Measurements from ENCODE around the gene PPP2R5C.

PPP2R5C gene

DNA sequence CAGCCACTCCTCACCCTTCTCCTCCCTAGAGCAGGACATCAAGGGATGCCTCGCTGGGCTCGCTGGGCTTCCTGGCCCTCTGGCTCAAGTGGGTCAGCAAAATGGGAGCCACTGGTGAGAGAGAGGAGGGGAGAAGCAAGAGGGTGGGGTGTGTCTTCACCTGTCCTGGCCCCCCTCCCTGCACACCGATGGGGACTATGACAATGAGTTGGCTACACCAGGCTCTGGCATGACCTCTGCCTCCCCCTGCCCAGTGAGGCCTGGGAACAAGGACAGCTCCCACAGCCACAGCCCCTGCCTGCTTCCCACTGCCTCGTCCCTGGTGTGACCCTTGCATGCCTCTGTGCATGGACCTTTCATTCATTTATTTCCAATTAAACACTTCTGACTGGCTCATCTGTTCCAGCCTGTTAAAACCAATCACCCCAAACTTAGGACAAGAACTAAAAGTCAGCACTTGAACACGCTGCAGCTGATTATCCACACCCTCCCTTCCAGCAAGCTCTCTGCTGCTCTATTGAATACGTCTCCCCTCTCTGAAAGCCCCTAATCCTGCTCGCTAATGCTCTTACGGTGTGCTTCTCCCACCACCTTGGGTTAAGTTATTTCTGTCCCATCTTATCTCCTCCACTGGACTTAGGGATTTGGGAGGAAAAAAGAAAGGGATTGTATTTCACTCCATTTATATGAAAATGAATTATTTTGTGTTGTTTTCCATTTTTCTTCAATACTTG is 5.8 kb upstream of the PPP2R5C start:
- DNase-seq (ENCODE audit: low spot score), result no peak

- no peak for DNase-seq (ENCODE audit: low spot score)
These were observed 4.3 kb upstream of the PPP2R5C start for GRCh38 chr14:101757064-101757838.

- no peak for DNase-seq (ENCODE audit: low spot score)
These were observed 3.7 kb upstream of the PPP2R5C start for GRCh38 chr14:101757839-101758211.

- DNase-seq (ENCODE audit: low spot score), result no peak
These were observed 2.5 kb upstream of the PPP2R5C start for GRCh38 chr14:101758913-101759593.

DNA sequence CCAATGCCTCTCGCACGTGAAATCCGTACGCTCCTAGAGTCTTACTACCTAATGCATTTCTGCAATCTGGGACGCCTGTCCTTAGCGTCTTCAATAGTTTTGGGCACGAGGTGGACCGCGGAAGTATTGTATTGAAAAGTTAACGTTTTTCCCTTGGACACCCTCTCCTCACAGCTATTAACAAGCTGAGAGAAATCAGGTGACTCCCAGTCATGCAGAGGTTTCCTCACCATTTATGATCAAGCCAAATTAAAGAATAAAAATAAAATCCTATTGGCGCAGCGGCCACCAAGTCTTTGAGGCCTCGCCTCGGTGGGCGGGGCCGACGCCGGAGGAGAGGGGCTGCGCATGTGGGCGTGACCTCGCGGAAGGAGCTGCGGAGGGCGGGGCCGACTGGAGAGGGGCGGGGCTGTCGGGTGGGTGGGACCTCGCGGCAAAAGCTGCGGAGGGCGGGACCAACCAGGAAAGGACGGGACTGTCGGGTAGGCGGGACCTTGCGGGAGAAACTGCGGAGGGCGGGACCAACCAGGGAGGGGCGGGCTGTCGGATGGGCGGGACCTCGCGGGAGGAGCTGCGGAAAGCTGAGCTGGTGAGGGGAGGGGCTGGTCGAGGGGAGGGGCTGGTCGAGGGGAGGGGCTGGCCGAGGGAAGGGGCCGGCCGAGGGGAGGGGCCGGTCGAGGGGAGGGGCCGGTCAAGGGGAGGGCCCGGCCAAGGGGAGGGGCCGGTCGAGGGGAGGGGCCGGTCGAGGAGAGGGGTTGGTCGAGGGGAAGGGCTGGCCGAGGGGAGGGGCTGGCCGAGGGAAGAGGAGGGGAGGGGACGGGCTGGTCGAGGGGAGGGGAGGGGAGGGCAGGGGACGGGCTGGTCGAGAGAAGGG is 1.1 kb upstream of the PPP2R5C start:
- peak; percentile 98 for DNase-seq (ENCODE audit: low spot score)

- peak; percentile 33 for DNase-seq (ENCODE audit: low spot score)
These were observed 496 bp downstream of the PPP2R5C start for GRCh38 chr14:101761881-101762529.

GRCh38 chr14:101762530-101763101 is 1.1 kb downstream of the PPP2R5C start:
- DNase-seq (ENCODE audit: low spot score), result no peak

DNA sequence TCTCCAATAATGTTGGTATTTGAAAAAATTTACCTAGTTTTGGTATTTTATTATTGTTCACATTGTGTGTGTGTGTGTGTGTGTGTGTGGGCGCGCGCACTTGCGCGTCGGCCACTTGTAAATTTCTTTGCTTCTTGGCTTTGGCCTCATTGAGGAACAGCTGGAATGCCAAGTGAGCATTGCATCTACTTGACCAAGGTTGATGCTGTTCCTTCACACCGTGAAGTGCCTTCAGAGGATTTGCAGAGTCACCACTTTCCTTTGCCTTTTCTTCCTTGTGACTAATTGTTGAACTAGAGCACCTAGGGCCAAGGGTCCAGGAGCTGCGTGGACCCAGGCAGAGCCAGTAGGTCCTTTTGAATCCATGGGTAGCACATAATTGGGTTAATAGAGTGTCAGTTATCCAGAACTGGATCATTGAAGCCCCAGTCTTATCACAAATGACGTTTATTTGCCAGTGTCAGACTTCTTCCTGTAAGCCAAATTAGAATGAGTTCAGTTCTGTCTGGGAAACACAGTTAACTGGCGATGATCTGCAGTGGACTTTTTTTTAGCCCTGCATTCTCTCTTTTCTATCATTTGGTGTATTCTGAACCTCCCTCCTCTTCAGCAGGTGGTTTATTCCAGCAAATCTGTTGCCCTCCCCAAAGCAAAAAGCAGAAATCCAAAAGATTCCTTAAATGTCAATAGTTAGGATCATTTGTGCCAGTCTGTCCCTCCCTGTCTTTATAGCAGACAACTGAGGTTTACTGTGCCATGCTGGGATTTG is 2.6 kb downstream of the PPP2R5C start:
- DNase-seq (ENCODE audit: low spot score), result no peak

GRCh38 chr14:101767618-101768362 is 6.3 kb downstream of the PPP2R5C start:
- no peak for DNase-seq (ENCODE audit: low spot score)

DNA sequence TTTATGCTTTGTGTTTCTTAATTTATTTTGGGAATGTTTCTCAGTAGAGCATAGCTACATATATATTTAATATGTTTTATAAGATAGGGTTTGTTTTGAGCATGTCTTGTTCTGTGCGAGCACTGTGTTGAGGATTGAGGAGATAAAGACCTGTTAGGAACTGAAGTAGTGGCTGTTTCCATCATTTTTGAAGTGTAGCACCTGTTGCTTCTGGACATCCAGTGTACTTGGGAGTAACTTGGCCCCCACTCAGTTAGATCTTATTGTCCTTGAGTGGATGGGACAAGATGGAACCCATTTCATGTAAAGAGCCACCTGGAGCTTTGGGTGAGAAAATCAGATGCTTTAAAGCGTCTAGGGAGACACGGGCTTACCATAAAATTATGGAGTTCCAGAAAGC is 8.7 kb downstream of the PPP2R5C start:
- DNase-seq (ENCODE audit: low spot score), result no peak

DNA sequence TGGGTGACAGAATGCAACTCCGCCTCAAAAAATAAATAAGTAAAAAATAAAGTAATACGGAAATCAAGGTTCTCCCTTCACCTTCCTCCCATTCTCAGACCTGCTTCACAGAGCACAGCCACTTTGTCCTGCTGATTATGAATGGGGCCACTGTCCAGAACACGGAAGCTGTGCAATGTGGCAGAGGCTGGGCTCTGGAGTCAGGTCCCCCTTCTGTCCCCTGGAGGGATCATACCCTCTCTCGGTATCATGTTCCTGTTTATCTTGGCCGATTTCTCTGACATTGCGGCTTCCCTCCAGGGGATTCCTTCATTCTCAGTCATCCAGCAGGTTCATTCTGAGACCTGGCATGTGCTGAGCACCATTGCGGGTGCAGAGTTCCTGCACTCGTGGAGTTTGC is 11.3 kb downstream of the PPP2R5C start:
- no peak for DNase-seq (ENCODE audit: low spot score)

GRCh38 chr14:101773378-101773777 is 11.9 kb downstream of the PPP2R5C start:
- no peak for DNase-seq (ENCODE audit: low spot score)

GRCh38 chr14:101774006-101774795 is 12.7 kb downstream of the PPP2R5C start:
- no peak for DNase-seq (ENCODE audit: low spot score)

DNA sequence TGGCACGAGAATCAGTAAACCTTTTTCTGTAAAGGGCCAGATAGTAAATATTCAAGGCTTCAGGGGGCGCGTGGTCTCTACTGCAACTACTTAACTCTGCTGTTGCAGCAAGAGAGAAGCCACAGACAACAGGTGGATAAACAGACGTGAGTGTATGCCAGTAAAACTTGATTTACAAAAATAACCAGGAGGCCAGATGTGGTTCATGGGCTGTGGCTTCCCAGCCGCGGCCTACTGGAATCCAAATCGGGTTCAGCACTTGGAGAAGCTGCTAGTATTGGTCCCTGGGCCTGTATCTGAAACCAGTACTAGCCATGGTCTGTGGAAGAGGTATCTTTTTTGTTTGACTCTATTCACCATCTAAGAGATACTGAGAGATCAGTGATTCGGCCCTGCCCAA is 13.3 kb downstream of the PPP2R5C start:
- no peak for DNase-seq (ENCODE audit: low spot score)

DNA sequence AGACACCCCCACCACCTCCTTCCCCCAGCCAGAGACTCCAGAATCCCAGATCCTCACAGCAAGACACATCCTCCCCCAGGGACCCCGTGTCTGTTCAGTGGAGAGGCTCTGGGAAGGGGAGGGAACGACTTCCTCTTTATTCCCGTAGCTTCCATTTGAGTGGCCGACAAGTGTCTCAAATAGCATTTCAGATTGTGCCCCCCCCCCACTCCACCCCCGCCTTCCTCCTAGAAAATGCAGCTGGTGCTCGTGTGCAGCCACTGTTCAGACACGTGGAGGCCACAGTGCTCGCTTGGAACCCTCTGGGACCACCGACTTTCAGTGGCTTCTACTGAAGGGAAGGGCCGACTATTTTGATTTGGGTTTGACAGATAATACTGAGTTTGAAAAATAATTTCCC is 14.3 kb downstream of the PPP2R5C start:
- DNase-seq (ENCODE audit: low spot score), result no peak

DNA sequence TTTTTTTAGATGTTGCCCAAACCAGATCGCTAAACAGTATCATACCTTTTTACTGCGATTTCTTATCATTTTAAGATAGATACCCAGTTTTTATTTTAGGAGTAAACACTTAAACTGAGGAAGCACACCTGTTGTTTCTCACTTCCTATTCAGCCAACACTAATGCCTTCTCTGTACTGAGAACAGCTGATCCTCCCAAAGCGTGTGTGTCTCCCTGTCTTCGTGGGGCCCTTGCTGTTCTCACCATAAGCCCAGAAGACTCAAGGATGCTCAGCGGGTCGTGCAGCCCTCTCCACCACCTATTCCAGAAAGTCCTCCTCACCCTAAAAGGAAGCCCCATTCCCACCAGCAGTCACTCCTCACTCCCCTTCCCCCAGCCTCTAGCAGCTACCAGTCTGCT is 14.8 kb downstream of the PPP2R5C start:
- no peak for DNase-seq (ENCODE audit: low spot score)

DNA sequence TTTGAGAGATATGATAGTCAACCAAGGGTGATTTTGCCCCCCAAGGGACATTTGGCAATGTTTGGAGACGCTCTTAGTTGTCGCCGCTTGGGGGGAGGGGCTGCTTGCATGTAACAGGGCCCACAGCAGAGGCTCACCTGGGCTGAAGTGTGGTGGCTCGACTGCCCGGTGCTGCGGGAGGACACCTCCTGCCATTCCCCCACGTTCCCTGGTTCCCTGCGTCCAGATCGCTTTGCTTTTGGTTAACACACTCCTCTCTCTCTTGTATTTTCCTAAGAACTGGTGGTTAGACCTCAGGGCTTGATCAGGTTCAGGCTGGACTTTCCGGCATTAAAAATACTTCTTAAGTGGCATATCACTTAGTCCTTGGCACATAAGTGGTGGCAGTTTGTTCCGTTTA is 18.9 kb downstream of the PPP2R5C start:
- no peak for DNase-seq (ENCODE audit: low spot score)

DNA sequence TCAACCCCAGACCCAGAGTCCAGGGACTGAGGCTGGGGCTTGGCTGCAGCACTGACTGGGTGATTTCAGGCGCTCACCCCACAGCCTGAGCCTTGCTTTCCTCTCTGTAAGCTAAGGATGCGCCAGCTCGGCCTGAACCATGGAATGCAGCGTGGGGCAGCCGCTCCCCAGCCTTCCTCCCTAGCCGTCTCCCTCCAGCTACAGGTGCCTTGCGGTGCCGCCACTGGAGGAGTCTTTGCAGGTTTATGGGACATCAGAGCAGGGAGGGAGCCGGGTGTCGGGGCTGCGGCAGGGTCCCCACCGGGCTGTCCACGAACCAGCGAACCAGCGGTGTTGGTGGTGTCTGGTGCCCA is 19.4 kb downstream of the PPP2R5C start:
- DNase-seq (ENCODE audit: low spot score), result no peak

Measured in SW480 (cell line).